GM18868 (cell line): Measurements from ENCODE around the gene DMD.

Source experiments
- ATAC-seq: cut with Tn5 transposase; IDR thresholded peaks from one replicate; pipeline ENCODE4 v1.9.1; 2021; ENCODE audit warnings: mild to moderate bottlenecking, moderate library complexity; ENCODE audit not compliant: unreplicated experiment

Gene DMD

DNA sequence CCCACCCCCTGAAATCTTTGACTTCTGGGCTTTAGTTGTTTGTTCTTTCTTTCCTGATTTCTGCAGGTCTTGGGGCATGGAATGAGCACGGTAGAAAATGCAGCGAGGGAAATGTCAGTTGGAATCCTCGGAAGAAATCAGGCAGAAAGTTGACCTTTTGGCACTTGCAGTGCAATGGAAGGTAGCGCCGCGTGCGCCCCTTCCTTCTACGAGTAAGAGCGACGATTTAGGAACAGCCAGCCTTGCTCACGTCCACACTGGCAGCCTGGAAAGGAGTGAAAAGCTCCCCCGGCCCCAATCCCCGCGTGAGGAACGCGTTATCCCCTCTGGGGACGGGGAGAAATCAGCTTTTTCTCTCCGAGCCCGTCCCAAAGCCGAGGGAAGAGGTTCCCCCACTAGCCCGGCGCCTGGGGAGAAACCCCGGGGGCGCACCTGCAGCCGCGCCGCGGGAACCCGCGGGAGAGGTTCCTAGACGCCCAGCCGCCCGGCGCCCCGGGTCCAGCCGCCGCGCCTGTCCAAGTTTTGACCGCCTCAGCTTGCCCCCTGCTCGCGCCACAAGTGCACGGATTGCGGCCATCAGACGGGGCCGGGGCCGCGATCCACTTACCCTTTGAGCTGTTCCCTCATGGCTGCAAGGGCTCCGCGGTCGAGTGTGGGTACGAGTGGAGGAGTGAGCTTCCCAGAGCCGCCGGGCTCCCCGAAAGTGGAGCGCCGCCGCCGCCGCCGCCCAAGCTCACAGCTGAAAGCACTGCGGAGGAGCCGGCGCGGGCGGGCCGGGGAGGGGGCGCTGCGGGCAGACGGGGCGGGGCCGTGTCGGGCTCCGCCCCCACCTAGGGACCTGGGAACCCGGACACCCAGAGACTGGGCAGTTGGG, 1944.9 kb downstream of the DMD start:
- ATAC-seq = peak; percentile 95

DNA sequence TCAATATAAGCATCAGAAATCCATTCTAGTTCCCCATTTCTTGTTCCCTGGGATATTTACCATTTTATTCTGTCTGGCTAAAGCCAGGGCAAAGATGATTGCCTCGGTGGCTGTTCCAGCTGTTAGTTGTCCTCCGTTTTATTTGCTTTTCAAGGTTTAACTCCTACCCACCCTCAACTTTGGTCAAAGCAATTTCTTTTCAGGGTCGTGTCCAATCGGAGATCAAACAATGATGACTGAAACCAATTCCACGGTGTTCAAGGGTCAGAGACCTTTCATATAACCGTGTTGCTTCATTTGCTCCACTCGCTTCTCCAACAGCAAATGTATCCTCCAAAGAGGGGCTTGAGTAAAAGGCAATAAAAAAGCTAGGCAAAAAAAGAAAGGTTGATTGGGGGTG, 1946.0 kb downstream of the DMD start:
- ATAC-seq = no peak

DNA sequence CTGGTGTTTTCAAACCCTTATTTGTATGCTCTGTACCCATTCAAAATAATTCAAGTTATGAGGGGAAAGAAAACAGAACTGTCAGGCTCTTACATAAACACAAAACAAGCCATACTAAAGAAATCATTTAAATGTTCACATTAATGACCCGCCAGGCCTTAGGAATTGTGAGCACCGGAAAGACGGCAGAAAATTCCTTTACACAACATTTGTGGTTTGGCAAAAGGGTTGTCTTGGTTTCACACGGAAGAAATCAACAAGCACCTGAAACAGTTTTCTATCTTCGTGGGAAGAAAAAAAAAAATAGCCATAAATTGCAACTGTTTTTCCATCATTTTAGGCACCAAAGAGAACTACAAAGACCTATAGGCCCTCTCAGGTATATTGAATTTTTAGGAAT, 1951.0 kb downstream of the DMD start:
- ATAC-seq = no peak

DNA sequence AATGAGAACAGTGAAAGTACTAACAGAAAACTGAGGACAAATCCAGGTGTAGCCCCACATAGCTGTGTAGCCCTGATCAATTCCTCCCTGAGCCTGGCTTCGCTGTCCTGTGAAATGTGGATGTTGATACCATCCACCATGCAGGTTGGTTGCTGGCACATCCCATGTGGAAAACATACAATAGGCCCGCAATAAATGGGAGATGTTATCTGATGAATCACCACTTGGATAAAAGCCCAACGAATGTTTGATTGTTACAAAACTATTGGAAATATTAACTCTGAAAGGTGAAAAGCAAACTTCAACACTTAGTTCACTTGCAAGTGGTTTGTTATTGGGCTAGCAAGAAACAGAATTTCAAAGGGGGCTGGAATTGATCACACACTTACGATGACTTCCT, 1953.2 kb downstream of the DMD start:
- no peak for ATAC-seq

DNA sequence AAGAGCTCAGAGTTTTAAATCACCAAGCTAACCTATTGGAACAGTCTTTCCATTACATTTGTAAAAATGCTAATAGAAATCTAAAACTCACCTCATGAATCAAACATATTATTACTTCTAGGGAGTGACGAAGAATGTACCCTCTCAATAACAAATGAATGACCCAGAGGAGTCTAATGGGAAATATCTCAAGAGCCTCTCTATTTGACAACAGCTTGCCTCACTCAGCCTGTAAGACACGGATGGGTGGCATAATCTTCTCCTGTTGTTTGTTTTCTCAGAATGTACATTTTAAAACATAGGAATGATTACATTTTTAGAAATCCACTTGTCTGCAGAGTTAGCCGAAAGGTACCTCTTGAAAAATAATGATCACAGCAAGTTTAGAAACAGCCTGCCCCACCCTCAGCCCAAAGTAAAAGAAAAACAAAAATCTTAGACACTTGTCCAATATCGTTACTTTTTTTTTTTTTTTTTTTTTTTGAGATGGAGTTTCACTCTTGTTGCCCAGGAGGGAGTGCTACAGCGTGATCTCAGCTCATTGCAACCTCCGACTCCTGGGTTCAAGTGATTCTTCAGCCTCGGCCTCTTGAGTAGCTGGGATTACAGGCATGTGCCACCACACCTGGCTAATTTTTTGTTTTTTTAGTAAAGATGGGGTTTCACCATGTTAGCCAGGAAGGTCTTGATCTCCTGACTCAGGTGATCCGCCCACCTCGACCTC, 1955.9 kb downstream of the DMD start:
- no peak for ATAC-seq

DNA sequence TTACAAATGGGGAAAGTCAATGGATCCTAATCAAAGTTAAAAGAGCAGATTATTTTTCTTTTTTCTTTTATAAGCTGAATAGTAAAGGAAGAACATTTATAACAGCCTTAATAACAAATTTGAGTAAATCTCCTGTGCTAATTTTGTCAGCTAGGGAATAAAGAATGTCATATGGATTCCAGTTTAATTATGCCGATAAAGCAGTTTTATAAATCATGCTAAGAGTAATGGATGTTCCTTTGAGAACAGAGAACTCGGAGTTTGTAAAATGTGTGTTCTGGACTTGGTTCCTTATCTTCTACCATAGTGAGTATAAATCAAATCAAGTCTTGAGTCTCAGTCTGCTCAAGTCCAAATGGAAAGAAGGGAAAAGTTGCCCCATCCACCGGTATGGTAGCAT, 1959.2 kb downstream of the DMD start:
- ATAC-seq = no peak

DNA sequence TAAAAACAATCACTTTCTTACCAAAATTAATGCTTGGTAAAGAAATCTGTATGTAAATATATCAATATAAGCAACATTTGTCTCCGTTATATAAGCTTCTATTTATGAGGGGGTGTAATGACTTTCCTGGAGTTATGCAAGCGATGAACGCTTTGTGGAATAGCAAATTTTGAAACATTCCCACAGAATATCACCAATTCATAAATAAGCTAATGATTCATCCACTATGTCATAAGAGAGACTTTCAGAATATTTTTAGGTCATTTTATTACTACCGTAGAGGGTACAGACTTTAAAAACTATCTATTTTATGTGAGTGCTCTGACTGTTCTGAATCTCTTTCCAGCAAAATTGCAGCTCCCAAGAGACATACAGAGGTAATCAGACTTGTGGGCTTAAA, 1960.0 kb downstream of the DMD start:
- no peak for ATAC-seq

DNA sequence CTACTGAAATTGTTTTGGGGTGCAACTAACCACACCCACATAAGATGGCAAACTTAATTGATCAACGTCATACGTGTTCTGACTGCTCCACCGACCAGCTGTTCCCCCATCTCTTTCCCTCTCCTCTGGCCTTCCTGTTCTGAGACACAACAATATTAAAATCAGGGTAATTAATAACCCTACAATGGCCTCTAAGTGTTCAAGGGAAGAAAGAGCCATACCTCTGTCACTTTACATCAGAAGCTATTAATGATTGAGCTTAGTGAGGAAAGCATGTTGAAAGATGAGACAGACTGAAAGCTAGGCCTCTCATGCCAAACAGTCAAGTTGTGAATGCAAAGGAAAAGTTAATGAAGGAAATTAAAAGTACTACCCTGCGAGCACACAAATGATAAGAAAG, 1965.6 kb downstream of the DMD start:
- no peak for ATAC-seq

DNA sequence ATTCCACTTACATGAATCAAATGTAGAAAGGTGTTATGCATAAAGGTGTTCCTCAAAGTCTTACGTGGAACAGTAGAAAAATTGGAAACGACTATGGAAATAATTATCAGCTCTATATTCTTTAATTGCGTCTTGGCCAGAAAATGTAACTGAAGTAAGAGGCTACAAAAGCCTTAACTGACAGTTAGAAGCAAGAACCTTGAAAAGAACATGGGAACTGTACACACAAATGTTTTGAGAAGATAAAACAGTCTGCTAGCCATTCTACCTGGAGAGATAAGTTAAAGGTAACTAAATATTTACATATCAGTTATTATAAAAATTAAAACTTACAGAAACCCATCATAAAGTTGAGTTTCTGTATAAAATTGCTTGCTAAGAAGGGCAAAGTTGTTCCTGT, 1967.5 kb downstream of the DMD start:
- no peak for ATAC-seq

DNA sequence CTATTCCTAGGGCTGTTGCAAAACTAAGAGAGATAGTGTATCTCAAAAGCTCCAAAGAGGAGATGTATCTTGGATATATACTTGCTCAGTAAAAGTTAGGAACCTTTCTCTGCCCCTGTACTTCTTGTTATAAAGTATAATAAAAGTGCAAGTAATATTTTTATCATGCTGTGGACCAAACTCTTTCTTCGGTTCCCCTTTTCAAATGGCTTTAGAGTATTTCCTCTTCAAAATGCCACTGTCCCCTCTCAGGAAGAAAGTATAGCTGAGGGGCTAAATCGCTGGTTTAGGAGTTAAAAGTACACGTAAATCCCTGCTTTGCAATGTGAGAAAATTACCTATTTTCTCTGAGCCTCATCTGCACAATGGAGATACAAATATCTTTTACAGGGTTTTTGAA, 1970.4 kb downstream of the DMD start:
- ATAC-seq = no peak

DNA sequence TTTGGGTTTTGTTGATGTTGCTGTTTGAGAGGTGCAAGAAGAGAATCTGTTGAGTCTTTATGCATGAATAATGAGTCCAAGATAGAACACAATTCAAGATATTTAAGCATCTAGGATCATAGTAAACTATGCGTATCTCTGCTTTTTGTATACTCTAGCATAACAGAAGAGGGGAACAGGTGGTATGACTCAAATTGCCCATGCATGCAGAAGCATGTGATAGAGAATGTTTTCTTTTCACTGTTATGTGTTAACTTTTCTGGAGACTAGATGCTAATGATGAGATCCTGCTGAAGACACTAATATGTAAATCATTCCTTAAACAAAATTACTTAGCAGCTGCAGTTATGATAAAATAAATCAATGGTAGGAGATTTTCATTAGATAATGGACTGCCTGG, 1974.2 kb downstream of the DMD start:
- ATAC-seq = peak; percentile 59

DNA sequence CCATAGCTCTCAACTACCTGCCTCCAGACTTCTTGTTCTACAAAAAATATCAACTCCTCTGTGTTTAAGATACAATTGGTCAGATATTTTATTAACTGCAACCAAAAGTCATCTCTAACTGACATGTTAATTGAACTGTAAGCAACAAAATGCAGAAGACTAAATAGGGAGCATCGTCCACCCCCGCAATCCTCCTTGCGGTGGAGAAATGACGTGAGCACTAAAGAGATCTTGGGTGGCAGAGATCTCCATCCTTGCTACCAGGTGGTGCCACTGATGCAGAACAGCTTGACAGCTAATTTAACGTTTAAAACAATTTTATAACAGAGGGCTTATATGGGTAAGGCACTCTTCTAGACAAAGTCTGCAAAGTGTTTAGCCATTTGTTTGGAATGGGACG, 1975.1 kb downstream of the DMD start:
- peak; percentile 62 for ATAC-seq

DNA sequence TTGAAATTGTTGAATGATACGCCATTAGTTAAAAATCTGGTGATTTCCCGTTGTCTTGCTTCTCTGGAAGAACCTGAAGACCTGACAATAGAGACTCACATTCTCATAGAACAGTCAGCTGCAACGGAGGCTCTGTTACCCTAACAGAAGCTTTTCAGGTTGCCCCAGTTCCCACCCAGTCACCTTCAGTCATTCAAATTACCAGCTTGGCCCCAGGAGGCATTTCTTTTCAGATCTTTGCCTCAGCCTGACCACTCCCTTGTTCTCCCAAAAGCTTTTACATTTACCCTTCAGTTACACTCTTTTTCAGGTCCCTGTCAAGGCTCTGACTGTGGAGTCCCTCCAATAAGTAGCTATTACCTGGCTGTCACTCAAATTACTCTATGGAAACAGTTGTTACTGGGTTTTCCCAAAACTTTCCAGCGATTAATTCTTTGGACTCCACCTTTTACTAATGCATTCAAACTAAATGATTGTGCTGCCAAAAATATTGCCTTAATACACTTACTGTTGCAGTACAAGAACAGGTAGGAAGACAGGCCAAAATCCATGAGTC, 1977.3 kb downstream of the DMD start:
- peak; percentile 21 for ATAC-seq

DNA sequence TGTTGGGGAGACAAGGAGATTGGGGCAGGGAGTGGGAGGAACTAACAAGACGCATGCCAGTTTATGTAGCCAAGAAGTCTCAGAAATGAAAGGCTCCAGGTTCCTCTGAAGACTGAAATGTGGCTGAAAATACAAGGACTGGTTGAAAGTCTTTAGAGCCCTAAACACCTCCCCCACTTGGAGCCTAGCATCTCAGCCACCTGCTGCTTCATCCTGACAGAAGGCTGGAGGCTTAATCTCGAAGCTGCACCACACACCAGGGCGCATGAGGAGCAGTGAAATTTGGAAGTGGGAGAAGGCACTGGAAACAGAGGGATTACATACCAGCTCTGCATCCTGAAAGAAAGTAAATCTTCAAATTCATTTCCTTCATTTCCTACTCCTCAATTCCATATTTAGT, 1978.8 kb downstream of the DMD start:
- ATAC-seq = no peak

DNA sequence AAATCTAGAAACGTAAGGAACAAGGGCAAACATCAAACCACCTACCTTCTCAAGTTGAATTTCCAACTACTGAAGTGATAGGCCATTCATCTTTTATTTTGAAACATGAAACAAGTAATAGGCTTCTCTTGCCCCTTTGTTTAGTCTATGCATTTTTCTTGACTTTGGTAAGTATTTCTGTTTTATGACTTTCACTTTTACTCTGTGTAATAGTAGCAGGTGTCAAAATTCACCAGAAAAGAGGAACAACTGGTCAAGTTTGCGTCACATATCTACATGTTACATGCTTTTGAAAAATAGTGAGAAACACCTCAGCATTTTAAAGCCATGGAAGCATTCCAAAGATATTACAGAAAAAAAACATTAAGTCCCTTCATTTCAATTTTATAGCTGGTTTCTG, 1982.4 kb downstream of the DMD start:
- peak; percentile 88 for ATAC-seq

DNA sequence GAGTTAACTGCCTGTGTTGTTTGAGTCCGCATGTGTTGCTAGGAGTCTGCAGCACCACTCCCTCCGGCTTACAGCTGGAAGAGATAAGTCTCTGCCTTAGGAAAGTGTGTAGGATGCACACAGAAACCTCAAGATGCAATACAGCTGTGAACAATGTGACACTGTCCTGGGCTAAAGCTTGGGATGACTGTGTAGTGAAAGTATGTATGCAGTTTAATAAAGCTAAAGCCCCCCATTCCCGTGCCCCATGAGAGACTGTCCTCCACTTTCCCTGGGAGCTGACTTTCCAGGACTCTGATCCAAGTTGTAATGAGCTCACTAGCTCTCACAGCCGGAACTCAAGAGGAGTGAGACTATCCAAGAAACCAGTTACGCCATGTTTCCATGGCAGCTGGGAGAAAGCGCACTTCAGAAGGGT, 1982.9 kb downstream of the DMD start:
- peak; percentile 12 for ATAC-seq

DNA sequence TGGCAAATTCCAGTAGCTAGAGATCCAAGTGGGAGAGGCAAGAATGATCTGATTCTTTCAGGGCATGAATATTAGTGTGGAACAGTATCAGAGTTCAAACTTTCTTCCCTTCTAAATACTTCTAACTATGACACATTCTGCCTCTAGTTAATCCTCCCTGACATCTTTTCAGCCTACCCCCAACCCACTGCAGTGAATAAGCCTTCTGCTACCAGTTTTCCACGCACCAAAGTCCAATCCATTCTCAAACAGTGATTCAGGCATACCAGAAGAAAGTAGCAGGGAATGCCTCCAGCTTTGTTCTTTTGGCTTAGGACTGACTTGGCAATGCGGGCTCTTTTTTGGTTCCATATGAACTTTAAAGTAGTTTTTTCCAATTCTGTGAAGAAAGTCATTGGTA, 1984.1 kb downstream of the DMD start:
- ATAC-seq = no peak

DNA sequence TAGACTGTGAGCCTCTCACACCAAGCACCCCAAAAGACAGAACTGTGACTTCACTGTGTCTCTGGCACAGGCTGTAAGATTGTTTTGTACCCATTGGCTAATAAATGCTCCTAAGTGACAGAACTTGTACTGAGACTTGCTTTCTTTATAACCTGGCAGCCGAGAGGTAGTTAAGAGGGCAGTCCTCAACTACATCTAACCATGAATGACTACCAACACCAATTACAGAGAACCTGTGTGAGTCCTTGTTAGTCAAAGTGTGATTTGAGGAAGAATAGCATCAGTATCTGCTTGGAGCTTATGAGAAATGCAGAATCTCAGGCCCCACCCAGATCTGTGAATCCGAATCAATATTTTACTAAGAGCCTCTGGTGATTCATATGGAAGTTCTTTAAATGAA, 1985.5 kb downstream of the DMD start:
- ATAC-seq = no peak

DNA sequence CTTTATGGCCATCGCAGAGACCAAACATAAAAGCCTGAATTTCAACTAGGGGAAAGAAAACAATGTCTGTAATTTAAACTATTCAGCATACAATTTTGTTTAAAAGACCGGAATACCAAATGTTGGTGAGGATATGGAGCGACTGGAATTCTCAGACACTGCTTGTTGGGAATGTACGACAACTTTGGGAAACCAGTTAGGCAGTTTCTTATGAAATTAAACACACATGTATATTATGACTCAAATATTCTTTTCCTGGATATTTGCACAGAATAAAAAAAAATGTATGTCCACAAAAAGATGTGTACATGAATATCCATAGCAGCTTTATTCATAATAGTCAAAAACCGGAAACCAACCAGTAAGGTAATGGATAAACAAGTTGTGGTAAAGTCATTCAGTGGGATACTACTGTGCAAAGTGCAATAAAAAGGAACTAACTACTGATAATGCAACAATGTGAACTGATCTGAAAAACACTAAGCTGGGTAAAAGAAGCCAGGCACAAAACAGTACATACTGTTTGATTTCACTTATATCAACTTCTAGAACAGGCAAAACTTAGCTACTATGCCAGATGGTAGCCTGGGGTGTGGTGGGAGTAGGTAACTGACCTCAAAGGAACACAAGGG, 1986.9 kb downstream of the DMD start:
- ATAC-seq = no peak

DNA sequence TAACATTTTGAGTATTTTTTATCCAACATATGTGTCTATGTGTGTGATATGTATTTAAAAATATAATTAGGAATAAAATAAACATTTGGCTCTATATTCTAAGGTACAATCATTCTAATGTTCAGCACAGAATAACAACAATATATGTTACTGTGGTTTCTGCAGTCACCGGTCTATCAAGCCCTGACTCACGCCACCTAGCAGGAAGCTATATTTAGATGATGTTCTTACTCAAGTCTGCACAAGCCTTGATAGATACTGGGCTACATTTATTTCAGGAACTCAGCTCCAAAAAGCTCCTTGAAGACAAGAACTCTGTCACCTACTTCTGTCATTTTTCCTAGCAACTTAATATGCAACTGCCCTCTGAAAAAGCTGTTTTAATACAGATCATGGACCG, 1987.5 kb downstream of the DMD start:
- ATAC-seq = peak; percentile 77

DNA sequence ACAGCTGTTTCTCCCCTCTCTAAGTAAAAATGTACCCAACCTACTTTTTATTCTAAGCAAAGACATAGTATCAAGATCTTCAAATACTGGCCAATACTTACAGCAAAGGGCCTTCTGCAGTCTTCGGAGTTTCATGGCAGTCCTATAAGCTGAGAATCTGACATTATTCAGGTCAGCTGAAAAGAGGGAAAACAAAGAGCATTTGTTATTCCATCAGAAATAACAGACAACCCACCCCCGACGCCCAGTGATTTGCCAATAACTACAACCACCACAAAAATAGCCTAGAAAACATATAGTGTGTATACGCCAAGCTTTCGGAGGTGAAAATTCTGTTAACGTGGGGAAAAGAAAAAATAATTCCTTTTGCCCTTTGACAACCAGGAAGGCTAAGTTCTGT, 1988.4 kb downstream of the DMD start:
- ATAC-seq = no peak

DNA sequence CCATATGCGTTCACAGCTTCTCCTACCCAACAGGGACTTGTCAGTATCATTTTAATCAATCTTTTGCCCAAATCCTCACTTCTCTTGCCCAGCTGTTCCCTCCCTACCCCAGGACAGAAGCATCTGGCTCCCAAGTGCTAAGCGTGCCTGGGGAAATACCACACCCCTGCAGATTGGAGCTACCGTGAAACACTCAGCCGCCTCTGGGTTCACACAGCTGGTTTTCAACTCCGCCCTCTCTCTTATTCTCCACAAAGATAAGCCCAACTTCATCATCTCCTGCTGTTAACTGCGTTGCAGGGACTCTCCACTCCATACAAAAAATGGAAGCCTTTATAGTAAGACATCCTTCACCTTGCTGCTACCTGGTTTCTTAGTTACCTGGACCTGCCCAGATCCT, 1992.2 kb downstream of the DMD start:
- ATAC-seq = no peak
